GM13976 (cell line): ENCODE results near the gene DPM3.

Experiments
- DNase-seq: peaks from one replicate; pipeline ENCODE4 v3.0.0; 2012; ENCODE audit warnings: low spot score
- in situ Hi-C: fragments of 300-500 bp; cut with MboI; formaldehyde crosslinking; loops from one replicate; pipeline ENCODE4 v1.12.0; 2022; ENCODE audit warnings: low sequenced_read_pairs, mixed read lengths, inconsistent platforms; ENCODE audit not compliant: unreplicated experiment
- TF ChIP-seq, protein P1 (sequence below): IDR thresholded peaks from 2 replicates; pipeline ENCODE4 v1.5.1; 2012; ENCODE audit warnings: borderline replicate concordance, mild to moderate bottlenecking; ENCODE audit not compliant: insufficient read depth; ENCODE audit errors: extremely low read depth, missing control alignments, control extremely low read depth

The DPM3 gene

DNA sequence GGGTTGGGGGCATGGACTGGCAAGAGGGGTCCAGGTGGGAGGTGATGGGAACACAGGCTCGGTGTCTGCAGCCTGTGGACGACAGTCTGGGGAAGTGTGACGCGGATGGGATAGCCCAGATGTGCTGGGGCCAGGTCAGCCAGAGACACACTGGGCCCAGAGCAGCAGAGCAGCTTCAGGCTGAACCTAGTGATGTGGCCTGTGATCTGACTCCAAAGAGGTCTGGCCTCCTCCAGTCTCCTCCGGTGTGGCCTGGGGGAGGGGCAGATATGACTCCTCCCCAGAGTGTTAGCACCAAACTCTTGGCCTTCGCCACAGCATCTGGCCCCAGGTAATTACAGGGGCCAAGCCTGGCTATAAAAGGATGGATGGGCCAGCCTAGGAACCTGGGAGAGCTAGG, 48.2 kb downstream of the DPM3 start:
- in situ Hi-C loops = loop anchor here (5.0 kb wide), 1 partner anchor 75 kb away; no protein-coding TSS in a partner anchor
- no peak for DNase-seq
- TF ChIP-seq, protein P1, sequence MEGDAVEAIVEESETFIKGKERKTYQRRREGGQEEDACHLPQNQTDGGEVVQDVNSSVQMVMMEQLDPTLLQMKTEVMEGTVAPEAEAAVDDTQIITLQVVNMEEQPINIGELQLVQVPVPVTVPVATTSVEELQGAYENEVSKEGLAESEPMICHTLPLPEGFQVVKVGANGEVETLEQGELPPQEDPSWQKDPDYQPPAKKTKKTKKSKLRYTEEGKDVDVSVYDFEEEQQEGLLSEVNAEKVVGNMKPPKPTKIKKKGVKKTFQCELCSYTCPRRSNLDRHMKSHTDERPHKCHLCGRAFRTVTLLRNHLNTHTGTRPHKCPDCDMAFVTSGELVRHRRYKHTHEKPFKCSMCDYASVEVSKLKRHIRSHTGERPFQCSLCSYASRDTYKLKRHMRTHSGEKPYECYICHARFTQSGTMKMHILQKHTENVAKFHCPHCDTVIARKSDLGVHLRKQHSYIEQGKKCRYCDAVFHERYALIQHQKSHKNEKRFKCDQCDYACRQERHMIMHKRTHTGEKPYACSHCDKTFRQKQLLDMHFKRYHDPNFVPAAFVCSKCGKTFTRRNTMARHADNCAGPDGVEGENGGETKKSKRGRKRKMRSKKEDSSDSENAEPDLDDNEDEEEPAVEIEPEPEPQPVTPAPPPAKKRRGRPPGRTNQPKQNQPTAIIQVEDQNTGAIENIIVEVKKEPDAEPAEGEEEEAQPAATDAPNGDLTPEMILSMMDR = no peak

DNA sequence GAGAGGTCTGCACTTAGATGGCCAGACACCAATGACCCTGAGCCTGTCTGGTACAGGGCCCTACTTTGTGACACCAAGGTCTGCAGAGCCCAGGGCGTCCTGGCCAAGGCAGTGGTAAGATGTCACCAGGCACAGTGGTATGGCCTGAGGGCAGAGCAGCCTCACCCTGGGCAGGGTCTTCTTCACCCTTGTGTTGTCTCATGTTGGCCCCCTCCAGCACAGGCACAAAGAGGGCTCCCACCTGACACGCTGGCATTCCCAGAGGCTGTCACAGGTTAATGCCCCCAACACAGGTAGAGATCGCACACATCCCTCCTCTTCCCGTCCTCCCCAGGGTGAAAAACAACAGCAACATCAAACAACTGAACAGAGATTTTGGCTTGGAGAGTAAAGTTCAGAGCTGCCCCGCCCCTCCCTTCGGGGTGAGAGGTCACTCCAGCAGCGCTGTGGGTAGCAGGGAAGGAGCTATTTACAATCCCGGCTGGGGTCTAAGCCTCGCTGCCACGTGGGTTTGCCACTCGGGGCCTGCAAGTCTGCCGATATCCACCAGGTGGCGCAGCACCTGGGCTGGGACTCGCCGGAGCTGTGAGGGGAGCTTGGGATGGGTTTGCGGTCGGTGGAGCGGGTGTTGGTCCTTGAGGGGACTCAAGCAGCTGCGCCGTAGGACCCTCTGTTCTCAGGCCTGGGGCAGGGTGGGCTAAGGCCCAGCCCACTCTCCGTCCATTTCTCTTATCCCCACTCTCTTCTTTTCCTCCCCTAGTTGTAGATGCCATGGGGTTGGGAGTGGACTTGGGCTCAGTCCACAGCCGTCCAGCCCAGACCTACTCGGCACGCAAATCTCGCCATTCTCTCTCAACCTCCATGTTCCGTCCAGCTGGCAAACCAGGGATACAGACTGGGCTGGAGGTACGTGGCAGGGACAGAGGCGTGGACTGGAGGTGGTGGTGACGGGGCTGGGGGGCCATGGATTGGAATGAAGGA, 49.0 kb downstream of the DPM3 start:
- in situ Hi-C loops = loop anchor here (5.0 kb wide), 1 partner anchor 76 kb away; no protein-coding TSS in a partner anchor
- DNase-seq = peak; percentile 88
- TF ChIP-seq, protein P1 = peak; percentile 95
